Measurements from ENCODE around the gene ZNF530.

GRCh38 chr19:57633832-57634131 is 34.1 kb downstream of the ZNF530 start:
- TF ChIP-seq PATZ1 (CRISPR knock-in tag; IDR thresholded peaks at IDR 0.05; ENCODE audit: borderline replicate concordance) (no peak), CSRNP3 (CRISPR knock-in tag; IDR thresholded peaks at IDR 0.05) (no peak), RARB (CRISPR knock-in tag; IDR thresholded peaks at IDR 0.05) (no peak), ZNF8 (CRISPR knock-in tag; IDR thresholded peaks at IDR 0.05) (no peak), ZFP3 (CRISPR knock-in tag; IDR thresholded peaks at IDR 0.05) (no peak), CREB5 (CRISPR knock-in tag; IDR thresholded peaks at IDR 0.05; ENCODE audit: low read depth) (no peak), ZFP30 (CRISPR knock-in tag; IDR thresholded peaks at IDR 0.05) (no peak), ARNTL (CRISPR knock-in tag; IDR thresholded peaks at IDR 0.05; ENCODE audit: borderline replicate concordance, low read depth) (no peak), TCF4 (CRISPR knock-in tag; IDR thresholded peaks at IDR 0.05; ENCODE audit: borderline replicate concordance) (no peak), SNAI2 (CRISPR knock-in tag; IDR thresholded peaks at IDR 0.05) (no peak), ZC3H10 (CRISPR knock-in tag; IDR thresholded peaks at IDR 0.05) (no peak), OSR1 (CRISPR knock-in tag; IDR thresholded peaks at IDR 0.05) (no peak), TOX (CRISPR knock-in tag; IDR thresholded peaks at IDR 0.05; ENCODE audit: borderline replicate concordance) (no peak)
